DMS53 (cell line): ENCODE measurements around the gene REC8.
A peak's percentile ranks its signal among the peaks of the same experiment; 100 is the strongest.
"Not testable (repeated sequence)": the region's sequence is repeated elsewhere in the genome, so short reads cannot be mapped to it uniquely, and the experiment has no call there.

ENCODE experiments used
- DNase-seq: peaks from one replicate; lab custom pipeline; 2025; lab: John Stamatoyannopoulos, UW

REC8 gene

DNA sequence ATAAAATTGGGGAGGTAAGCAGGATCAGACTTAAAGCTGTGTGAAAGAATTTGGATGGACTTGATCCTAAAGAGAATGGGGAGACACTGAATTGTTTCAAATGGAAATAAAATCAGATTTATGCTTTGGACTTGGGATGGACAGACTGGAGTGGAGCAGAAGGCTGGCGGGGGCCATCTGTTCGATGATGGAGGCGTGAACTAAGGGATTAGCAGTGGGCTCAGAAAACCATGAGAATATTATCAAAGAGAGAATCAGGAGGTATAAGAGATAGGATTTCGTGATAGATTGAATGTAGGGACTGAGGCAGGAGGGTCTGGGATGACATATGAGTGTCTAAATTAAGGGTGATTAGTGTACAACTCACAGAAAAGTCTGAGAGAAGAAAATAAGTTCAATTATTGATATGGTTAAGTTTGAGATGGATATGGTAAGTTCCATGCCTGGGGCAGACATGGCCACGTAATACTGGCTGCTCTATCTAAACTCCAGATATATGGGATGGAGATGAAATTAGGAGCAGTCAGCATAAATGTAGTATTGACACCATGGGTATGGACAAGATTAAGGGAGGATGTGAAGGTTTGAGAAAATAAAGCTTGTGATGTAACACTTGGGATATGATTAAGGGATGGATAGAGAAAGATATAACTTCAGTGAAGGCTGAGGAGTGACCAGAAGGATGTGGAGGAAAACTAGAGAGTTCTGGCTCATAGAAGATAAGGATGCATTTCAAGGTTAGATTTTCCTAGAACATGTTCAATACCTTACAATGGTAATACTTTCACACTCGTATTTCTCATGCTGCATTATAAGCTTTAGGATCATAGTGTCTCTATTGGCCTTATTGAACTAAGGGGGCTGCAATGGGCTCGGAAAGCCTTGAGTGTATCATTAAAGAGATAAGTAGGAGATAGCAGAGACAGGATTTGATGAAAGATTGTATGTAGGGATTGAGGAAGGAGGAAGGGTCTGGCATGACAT, 32.6 kb downstream of the REC8 start:
- no peak for DNase-seq

DNA sequence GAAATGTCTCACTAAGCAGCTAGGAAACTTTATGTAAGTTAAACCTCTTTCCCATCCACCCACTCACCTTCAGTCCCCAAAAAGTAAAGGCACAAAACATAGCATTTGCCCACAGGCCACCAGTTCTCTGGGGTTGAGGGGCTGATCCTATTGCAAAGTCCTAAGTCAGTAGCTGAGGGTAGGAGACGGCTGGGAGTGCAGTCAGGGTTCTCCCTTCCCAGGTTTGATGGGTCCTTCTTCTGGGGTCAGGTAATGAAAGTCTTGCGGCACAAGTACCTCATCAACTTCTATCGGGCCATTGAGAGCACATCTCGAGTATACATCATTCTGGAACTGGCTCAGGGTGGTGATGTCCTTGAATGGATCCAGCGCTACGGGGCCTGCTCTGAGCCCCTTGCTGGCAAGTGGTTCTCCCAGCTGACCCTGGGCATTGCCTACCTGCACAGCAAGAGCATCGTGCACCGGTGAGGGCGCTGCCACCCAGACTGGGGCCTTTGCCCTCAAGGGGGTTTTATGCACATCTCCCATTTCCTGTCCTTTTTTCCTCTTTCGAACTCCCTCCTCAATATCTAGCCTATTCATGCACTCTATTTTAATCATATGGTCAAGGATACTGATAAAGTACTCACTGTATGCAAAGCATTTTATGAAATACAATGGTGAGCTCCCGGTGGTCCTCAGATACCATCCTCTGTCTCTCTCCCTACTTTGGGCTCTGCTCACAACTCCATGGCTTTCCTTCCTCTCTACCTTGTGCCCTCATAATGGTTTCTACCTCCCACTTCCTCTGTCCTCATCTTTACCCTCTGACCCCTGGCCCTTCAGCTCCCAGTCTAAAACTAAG, 34.6 kb downstream of the REC8 start:
- DNase-seq: no peak

DNA sequence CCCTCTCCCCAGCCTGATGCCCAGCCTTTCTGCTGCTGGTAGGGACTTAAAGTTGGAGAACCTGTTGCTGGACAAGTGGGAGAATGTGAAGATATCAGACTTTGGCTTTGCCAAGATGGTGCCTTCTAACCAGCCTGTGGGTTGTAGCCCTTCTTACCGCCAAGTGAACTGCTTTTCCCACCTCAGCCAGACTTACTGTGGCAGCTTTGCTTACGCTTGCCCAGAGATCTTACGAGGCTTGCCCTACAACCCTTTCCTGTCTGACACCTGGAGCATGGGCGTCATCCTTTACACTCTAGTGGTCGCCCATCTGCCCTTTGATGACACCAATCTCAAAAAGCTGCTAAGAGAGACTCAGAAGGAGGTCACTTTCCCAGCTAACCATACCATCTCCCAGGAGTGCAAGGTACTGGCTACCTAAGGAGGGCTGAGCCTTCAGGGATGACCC, 35.2 kb downstream of the REC8 start:
- DNase-seq: no peak

DNA sequence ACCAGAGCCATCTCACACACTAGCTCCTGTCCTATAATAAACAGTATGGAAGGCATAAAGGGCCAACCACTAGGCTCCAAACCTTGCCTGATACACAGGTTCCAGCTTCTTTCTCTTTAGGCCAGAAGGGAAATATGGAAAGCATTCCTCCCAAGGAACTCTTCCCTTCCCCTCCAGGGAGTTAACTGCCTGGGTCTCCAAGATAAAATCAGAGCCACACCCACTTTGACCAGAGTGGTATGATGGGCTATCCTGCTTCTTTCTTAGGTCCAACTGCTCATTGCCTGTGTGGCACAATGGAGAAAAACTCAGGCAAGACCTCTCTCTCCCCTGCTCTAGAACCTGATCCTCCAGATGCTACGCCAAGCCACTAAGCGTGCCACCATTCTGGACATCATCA, 35.7 kb downstream of the REC8 start:
- no peak for DNase-seq

DNA sequence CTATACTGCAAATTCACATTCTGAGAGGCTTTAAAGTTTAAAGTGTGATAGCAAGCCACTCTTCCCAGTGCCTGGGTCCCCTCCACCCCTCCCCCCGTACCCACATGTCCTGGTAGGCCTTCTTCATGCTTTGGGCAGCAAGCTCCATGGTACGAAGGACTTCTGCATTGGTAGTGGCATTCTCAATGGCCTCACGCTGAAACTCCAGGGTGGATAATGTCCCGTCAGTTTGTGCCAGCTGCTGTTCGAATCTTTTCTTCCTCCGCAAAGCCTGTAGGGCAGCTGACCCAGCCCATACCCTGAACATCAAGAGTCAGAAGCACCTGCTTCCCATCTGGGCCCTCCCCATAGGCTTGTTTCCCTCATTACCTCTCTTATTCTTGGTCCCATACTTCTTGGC, 39.4 kb downstream of the REC8 start:
- DNase-seq: no peak

DNA sequence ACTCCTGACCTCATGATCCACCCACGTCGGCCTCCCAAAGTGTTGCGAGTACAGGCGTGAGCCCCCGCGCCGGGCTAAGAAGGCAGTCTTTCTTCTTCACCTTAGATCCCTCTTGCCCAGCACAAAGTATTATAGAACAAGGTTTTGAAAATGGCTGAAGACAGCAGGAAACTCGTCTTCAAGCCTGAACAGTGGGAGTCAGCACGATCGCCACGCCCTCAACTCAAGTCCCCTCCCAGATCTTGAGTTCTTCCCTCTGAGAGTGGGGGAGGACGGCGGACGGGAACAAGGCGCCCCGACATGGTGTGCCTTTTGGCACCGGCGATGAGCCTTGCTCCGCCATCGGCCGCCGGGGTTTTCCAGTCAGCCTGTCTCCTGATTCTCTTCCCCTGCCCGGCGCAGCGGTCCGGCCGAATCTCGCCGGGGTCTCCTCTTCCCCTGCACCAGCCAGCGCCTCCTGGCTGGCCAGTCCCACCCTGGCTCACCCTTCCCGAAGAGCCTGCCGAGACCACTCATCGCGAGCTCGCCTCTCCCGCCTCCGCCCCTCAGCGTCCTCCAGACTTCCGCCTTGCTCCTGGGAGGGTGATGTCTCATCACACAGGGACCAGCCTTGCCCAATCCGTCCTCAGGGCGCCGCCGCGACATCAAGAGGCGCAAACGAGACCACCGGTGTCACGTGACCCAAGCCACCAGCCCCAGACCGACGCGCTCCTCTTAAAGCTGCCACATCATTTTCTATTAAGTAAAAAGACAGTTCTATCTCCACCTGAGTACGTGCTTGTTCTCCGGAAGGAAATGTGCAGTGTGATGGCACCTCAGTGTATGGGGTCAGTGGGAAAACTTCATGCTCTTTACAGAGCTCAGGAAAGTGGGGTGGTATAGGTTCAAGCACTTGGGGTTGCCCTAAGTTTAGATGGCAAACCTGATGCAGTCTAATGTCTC, 41.3 kb downstream of the REC8 start, which contains the start of gene CHMP4A:
TSS of gene CHMP4A (minus strand) at position 565 of the 942 bp plus-strand sequence. CDS start at position 516, 49 bp downstream.
- DNase-seq: peak; percentile 96

DNA sequence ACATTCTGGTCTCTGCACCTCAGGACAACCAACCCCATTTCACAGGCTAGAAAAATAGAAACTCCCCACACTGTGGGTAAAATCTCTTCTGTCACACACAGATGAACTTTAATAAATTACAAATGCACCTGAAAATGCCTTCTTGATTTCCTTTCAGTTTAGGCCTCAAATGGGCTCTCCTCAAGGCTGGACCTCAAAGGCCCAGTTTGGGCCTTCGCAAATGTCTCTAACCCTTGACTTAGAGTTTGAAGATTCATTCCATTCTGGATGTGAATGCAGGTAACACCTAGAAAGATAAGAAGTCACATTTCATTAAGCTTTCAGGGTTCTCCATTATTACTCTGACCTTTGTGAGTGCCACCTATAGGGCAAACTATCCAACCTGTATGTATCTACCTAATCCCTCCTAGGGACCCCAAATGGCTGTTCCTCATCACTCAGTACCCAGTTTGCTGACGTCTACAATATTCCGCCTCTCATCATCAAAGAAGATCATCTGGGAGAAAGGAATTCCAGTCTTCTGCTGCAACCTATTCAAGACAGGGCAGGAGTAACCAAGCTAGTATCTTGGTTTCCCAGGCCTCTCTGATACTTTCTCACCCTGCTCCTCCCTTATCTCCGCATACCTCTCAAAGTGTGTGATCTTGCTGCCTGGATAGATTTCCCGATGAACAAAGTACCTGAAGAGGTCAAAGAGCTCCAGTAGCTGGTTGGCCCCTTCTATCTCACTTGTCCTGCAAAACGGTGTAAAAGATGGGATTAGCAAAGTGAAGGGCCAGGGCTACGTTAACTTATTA, 42.2 kb downstream of the REC8 start:
- no peak for DNase-seq

DNA sequence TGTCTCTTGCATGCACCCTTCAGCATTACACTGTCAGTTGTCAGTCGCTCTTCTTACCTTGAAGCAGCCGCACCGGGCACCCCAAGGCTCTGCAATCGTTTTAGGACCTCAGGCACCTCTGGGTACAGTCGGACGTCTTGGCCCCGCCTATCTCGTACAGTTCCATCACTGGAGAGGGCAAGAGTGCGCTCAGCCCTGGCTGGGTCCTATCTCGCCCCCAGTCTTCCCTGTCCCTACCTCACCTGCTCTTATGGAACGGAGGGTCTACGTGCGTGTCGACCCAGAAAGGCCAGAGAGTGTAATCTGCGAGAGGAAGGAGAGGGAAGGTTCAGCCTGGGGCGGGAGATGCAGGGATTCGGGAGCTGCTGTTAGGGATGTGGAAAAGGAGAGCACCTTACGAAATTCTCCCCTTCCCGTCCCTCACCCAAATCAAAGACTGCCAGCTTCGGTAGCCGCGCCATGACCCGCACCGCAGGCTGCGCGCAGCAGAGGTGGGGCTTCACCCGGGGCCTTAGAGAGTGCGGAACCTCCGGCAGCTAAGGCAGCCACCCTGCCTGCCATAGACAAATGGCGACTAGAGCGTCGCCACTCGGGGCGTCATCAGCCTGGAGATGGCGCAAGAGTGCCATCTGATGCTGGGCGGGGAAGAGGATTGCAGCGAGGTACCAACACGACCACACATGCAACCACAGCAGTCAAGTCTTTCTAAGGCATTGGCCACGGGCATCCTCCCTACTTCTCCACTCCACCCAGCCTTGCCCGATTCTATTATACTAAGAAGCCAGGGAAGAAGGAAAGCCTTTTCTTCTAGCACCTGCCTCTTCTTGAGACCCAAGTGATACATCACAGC, 43.8 kb downstream of the REC8 start, which contains the start of gene MDP1:
TSS of gene MDP1 (minus strand) at position 572 of the 850 bp plus-strand sequence. CDS start at position 461, 111 bp downstream.
- peak; percentile 91 for DNase-seq

DNA sequence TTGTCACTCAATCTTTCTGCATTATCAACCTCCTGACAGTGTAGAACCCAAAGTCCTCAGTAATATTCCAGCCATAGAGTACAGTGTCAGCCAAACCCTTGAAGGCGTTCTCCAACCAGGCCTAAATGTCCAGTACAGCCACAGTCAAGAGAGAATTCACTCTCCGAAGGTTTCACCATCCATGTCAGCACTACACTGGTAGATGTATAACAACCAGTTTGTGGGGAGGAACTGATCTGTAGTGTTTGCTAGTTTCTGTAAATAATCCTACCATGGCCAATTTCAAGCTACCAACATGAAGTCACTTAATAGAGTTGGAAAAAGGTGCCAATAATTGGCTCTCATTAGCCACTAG, 44.4 kb downstream of the REC8 start:
- DNase-seq: no peak

DNA sequence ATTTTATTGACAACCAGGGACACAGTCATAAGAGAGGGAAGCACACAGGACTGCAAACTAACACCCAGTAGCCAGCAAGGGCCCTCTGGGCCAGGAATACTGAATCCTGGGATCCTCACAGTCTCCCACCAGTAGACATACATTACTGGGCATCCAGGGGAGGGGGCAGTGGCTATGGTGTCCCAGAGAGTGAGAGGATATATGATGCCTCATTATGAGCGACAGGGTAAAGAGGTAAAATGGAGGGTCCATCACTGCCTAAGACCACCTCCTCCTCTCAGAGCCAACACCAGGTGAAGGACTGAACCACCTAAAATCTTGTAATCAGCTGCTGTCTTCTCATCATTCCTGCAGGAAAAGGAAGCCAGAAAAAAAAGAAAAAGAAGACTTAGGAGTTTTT, 45.0 kb downstream of the REC8 start:
- DNase-seq: not testable (repeated sequence)

DNA sequence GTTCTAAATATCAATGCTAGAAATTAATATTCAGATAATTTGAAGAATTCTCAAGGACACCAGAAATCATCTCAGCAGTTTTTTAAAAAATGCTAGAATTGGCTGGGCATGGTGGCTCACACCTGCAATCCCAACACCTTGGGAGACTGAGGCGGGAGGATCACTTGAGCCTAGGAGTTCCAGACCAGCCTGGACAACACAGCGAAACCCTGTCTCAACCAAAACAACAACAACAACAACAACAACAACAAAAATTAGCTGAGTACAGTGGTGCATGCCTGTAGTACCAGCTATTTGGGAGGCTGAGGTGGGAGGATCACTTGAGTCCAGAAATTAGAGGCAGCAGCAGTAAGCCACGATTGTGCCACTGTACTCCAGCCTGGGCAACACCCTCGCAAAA, 47.2 kb downstream of the REC8 start:
- no peak for DNase-seq

DNA sequence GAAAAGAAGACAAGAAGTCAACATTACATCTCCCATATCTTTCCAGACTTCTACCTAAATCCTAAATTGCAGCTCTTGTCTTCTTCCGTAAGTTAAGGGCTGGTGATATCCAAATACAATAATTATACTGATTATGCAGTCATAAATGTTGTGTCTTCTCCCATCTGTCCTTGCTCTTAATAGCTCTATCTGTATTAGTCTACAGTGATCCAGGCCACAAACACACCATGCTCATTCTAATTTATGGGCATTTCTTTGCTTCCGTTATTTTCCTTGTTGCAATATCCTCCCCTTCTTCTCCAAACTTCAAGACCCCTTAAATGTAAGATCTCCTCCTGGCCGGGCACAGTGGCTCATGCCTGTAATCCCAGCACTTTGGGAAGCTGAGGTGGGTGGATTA, 47.6 kb downstream of the REC8 start:
- DNase-seq: no peak

DNA sequence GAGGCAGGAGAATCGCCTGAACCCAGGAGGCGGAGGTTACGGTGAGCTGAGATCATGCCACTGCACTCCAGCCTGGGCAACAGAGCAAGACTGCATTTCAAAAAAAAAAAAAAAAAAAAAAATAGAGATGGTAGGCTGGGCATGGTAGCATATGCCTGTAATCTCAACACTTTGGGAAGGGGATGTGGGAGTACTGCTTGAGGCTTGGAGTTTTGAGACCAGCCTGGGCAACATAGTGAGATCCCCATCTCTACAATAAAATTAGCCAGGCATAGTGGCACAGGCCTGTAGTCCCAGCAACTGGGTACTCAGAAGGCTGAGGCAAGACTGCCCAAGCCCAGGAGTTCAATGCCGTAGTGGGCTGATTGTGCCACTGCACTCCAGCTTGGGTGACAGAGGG, 51.1 kb downstream of the REC8 start:
- not testable (repeated sequence) for DNase-seq

DNA sequence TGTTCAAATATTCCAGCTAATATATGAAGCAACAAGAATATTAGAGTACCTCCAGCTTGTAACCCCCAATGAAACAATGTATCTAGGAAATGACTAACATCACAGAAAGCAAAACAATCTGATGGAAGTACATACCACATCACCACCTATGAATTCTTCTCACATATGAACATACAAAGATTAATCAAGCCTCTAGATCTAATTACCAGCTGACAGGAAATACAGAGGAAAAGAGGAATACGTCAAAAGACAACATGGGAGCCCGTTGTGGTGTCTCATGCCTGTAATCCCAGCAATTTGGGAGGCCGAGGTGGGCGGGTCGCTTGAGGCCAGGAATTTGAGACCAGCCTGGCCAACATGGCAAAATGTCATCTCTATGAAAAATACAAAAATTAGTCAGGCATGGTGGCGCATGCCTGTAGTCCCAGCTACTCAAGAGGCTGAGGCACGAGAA, 52.8 kb downstream of the REC8 start:
- DNase-seq: no peak

DNA sequence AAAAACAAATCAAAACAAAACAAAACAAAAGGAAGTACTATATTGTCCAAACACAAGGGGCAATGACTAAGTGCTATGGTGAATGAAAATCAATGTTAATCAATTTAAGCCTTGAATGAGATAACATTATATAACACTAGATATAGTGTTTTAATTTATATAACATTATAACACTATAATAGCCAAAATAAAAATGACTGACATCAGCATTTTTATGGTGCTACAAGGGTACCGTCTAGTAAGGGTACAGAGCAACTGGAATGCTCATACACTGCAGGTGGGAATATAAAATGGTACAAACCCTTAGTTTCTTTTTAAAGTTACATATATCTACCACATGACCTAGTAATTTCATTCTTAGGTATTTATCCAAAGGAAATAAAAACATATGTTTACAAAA, 54.6 kb downstream of the REC8 start:
- no peak for DNase-seq

DNA sequence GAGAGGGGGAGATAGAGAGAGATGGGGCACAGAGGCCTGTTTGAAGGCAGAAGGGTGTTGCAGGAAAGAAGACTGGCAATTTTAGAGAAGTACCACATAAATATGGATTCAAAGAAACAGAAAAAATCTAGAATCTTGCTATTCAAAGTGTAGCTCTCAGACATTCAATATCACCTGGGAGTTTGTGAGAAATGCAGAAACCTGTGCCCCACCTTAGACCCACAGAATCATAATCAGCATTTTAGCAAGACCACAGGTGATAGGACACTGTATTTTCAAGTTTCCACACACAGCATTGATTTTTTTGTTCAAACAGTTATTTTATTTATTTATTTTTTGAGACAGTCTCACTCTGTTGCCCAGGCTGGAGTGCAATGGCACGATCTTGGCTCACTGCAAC, 57.0 kb downstream of the REC8 start:
- no peak for DNase-seq
